OCI-LY7 (cell line): ENCODE results near the gene SORCS1. TPM values are rescaled to one million over a fixed set of nuclear protein-coding genes. Genes with fewer than 3 reads are reported as not detected.

Source experiments
- BruUV-seq: library from RNA; stranded (reverse); fragments of 400-500 nt; replicated peaks from 2 replicates; lab custom pipeline; 2021; lab: Mats Ljungman, UMichigan
- CTCF ChIA-PET: fragments of 300-600 bp; sonication (Branson Sonifier 250); formaldehyde crosslinking; loops from one replicate; lab custom pipeline; 2022; ENCODE audit warnings: antibody characterized with exemption; ENCODE audit not compliant: unreplicated experiment; lab: Charles Lee
- POLR2A ChIA-PET: fragments of 300-600 bp; sonication (Branson Sonifier 250); formaldehyde crosslinking; loops from one replicate; lab custom pipeline; 2022; ENCODE audit warnings: antibody characterized with exemption; lab: Charles Lee
- DNase-seq: peaks from one replicate; pipeline ENCODE4 v3.0.0-alpha.2; 2015; ENCODE audit warnings: low spot score
- H2AFZ ChIP-seq: fragments of 200-600 bp; sonication (generic), shearing (Covaris generic); 2 replicates; pipeline ENCODE4 v1.6.1; 2014; ENCODE audit warnings: mild to moderate bottlenecking, antibody characterized with exemption, low read length, moderate library complexity
- H3K27ac ChIP-seq: fragments of 200-600 bp; sonication (generic); 2 replicates; pipeline ENCODE4 v1.5.1; 2014; ENCODE audit warnings: mixed run types, low read depth, mild to moderate bottlenecking, moderate library complexity, low read length, inconsistent platforms; ENCODE audit not compliant: poor library complexity, severe bottlenecking
- H3K36me3 ChIP-seq: fragments of 200-600 bp; sonication (generic); 2 replicates; pipeline ENCODE4 v1.6.1; 2014; ENCODE audit warnings: mild to moderate bottlenecking, antibody characterized with exemption, low read length, moderate library complexity, mixed read lengths; ENCODE audit not compliant: insufficient read depth
- H3K4me1 ChIP-seq: fragments of 200-600 bp; sonication (generic); 2 replicates; pipeline ENCODE4 v1.5.1; 2014; ENCODE audit warnings: mild to moderate bottlenecking, low read length; ENCODE audit not compliant: insufficient read depth, poor library complexity, severe bottlenecking
- H3K4me2 ChIP-seq: fragments of 200-600 bp; sonication (generic); 2 replicates; pipeline ENCODE4 v1.6.1; 2014; ENCODE audit warnings: mild to moderate bottlenecking, low read length
- H3K4me3 ChIP-seq: fragments of 200-600 bp; sonication (generic); 2 replicates; pipeline ENCODE4 v1.5.1; 2014; ENCODE audit warnings: mild to moderate bottlenecking, low read depth, low read length; ENCODE audit not compliant: poor library complexity, severe bottlenecking
- H3K79me2 ChIP-seq: fragments of 200-600 bp; sonication (generic); 2 replicates; pipeline ENCODE4 v1.6.1; 2016; ENCODE audit warnings: low read depth, mild to moderate bottlenecking, low read length, moderate library complexity, mixed read lengths; ENCODE audit not compliant: insufficient read depth
- H3K9me2 ChIP-seq: fragments of 200-600 bp; sonication (generic); 2 replicates; pipeline ENCODE4 v1.6.1; 2016; ENCODE audit warnings: mild to moderate bottlenecking, low read length, mixed read lengths; ENCODE audit not compliant: insufficient read depth
- H3K9me3 ChIP-seq: fragments of 200-600 bp; sonication (generic); 2 replicates; pipeline ENCODE4 v1.6.1; 2014; ENCODE audit warnings: mild to moderate bottlenecking, mixed run types, low read length, mixed read lengths
- H4K20me1 ChIP-seq: fragments of 200-600 bp; sonication (generic); 2 replicates; pipeline ENCODE4 v1.6.1; 2014; ENCODE audit warnings: mild to moderate bottlenecking, antibody characterized with exemption, low read length, moderate library complexity, mixed read lengths; ENCODE audit not compliant: insufficient read depth
- CTCF ChIP-seq: fragments of 200-600 bp; sonication (generic); conservative IDR thresholded peaks from 2 replicates; pipeline ENCODE4 v1.5.1; 2014; ENCODE audit warnings: mild to moderate bottlenecking, antibody characterized with exemption, low read length, moderate library complexity, mixed read lengths
- EZH2phosphoT487 ChIP-seq: fragments of 200-600 bp; sonication (generic); IDR thresholded peaks from 2 replicates; pipeline ENCODE4 v1.6.1; 2018; ENCODE audit warnings: low read depth, borderline replicate concordance, mild to moderate bottlenecking, mixed run types, antibody characterized with exemption, low read length, moderate library complexity, mixed read lengths
- intact Hi-C: fragments of 100-400 bp; cut with micrococcal nuclease; formaldehyde crosslinking; loops from one replicate; pipeline ENCODE4 v1.10.0; 2022; ENCODE audit not compliant: unreplicated experiment
- total RNA-seq, 2 experiments: library from RNA; depleted of rRNA in 1 of 2; stranded (reverse); fragments of >200 nt in 1 of 2; shearing (Covaris generic) in 1 of 2; gene quantifications; 2 replicates each; pipeline ENCODE4 v1.2.3, GENCODE V29; 2014 to 2022

The SORCS1 gene
- total RNA-seq, 2 experiments from 2014 or later = not detected

DNA sequence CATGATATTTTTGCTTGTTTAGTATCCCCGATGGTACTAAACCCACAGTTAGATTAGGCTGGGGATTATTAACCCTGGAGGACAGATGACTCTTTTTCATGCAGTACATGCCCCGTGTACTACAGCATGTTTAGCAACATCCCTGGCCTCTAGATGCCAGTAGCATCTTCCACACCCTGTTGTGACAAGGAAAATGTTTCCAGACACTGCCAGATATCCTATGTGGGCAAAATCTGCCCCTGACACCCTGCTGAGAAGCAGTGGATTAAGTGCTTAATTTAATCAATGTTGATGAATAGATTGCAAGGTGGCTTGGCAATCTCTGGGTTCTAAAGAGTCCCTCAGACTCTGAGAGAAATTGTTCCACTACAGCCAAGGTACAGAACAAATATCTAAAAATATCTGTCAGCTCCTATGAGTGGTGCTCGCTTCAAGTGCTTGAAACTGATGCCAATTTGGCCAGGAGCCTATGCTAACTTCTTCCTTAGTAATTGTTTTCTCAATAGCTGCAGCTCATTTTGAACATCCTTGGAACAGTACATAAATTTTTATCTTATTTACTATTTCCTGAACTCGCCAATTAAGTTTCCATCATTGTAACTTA, 247.0 kb downstream of the SORCS1 start:
- ChIA-PET POLR2A (interaction anchor here (0.6 kb wide), 1 partner anchor 253 kb away, joined by 3 read pairs; no protein-coding TSS in a partner anchor), CTCF (no interaction called here)
- Histone ChIP-seq H3K79me2 (no peaks in the 10 kb centered on the region), H3K9me2 (no peaks in the 10 kb centered on the region), H3K4me3 (no peak overlapping the region), H3K36me3 (no peaks in the 10 kb centered on the region), H3K4me1 (no peaks in the 10 kb centered on the region), H3K27ac (no peak overlapping the region), H3K4me2 (no peak overlapping the region), H2AFZ (no peak overlapping the region), H4K20me1 (no peaks in the 10 kb centered on the region), H3K9me3 (no peaks in the 10 kb centered on the region)
- intact Hi-C loops = no loop called here
- DNase-seq = no peak
- BruUV-seq = no TSS peak
- TF ChIP-seq CTCF (no peak), EZH2phosphoT487 (no peak)

GRCh38 chr10:106914016-106914415, 250.5 kb downstream of the SORCS1 start:
- H3K4me2 ChIP-seq = no peak overlapping the region
- H3K9me3 ChIP-seq = no peaks in the 10 kb centered on the region
- no peak for TF ChIP-seq EZH2phosphoT487
- TF ChIP-seq CTCF = no peak
- CTCF ChIA-PET = no interaction called here
- POLR2A ChIA-PET = no interaction called here
- no peaks in the 10 kb centered on the region for H3K9me2 ChIP-seq
- H2AFZ ChIP-seq = no peak overlapping the region
- H3K27ac ChIP-seq = no peak overlapping the region
- no peak for DNase-seq
- H3K4me3 ChIP-seq = no peak overlapping the region
- H4K20me1 ChIP-seq = no peaks in the 10 kb centered on the region
- no peaks in the 10 kb centered on the region for H3K4me1 ChIP-seq
- no peaks in the 10 kb centered on the region for H3K36me3 ChIP-seq
- intact Hi-C loops = no loop called here
- no TSS peak for BruUV-seq
- H3K79me2 ChIP-seq = no peaks in the 10 kb centered on the region

- intact Hi-C loops = no loop called here
- no peak overlapping the region for H3K27ac ChIP-seq
- H3K4me3 ChIP-seq = no peak overlapping the region
- no peak overlapping the region for H3K4me2 ChIP-seq
- no peaks in the 10 kb centered on the region for H3K9me3 ChIP-seq
- H3K9me2 ChIP-seq = no peaks in the 10 kb centered on the region
- no peaks in the 10 kb centered on the region for H3K79me2 ChIP-seq
- H3K36me3 ChIP-seq = no peaks in the 10 kb centered on the region
- no peak for DNase-seq
- POLR2A ChIA-PET = no interaction called here
- no peaks in the 10 kb centered on the region for H3K4me1 ChIP-seq
- H4K20me1 ChIP-seq = no peaks in the 10 kb centered on the region
- TF ChIP-seq CTCF (no peak), EZH2phosphoT487 (no peak)
- CTCF ChIA-PET = no interaction called here
- BruUV-seq = no TSS peak
- no peak overlapping the region for H2AFZ ChIP-seq
Observed at GRCh38 chr10:106913348-106913747, 251.2 kb downstream of the SORCS1 start.
